HS-27A (cell line): Measurements from ENCODE around the gene PVR.
"Not testable (repeated sequence)": the region's sequence is repeated elsewhere in the genome, so short reads cannot be mapped to it uniquely, and the experiment has no call there.

Experiments
- DNase-seq: peaks from one replicate; pipeline ENCODE4 v3.0.0-alpha.2; 2012; ENCODE audit warnings: low read depth, missing footprints

The PVR gene

GRCh38 chr19:44645407-44646048, 1.8 kb downstream of the PVR start:
- no peak for DNase-seq

GRCh38 chr19:44646049-44646416, 2.3 kb downstream of the PVR start:
- DNase-seq, result no peak

GRCh38 chr19:44647144-44647543, 3.4 kb downstream of the PVR start:
- no peak for DNase-seq

- no peak for DNase-seq
Measured at GRCh38 chr19:44648631-44649251, 5.0 kb downstream of the PVR start.

- no peak for DNase-seq
Measured at GRCh38 chr19:44649578-44650145, 6.0 kb downstream of the PVR start.

- no peak for DNase-seq
Measured at GRCh38 chr19:44653343-44653742, 9.6 kb downstream of the PVR start.

- no peak for DNase-seq
Measured at GRCh38 chr19:44653977-44654774, 10.5 kb downstream of the PVR start.

GRCh38 chr19:44657211-44657921, 13.7 kb downstream of the PVR start:
- DNase-seq, result no peak

- DNase-seq, result no peak
Measured at GRCh38 chr19:44658069-44658733, 14.5 kb downstream of the PVR start.

- no peak for DNase-seq
Measured at GRCh38 chr19:44660081-44660480, 16.4 kb downstream of the PVR start.

GRCh38 chr19:44661205-44661604, 17.5 kb downstream of the PVR start:
- no peak for DNase-seq

GRCh38 chr19:44661904-44662303, 18.2 kb downstream of the PVR start:
- DNase-seq, result no peak

- DNase-seq, result no peak
Measured at GRCh38 chr19:44662691-44663385, 19.1 kb downstream of the PVR start.

- DNase-seq, result no peak
Measured at GRCh38 chr19:44663996-44664395, 20.3 kb downstream of the PVR start.

GRCh38 chr19:44664976-44665375, 21.3 kb downstream of the PVR start:
- DNase-seq, result no peak

- no peak for DNase-seq
Measured at GRCh38 chr19:44666852-44667556, 23.3 kb downstream of the PVR start.

- DNase-seq, result no peak
Measured at GRCh38 chr19:44668985-44669764, 25.5 kb downstream of the PVR start.

- not testable (repeated sequence) for DNase-seq
Measured at GRCh38 chr19:44670027-44670426, 26.3 kb downstream of the PVR start.

GRCh38 chr19:44671400-44671799, 27.7 kb downstream of the PVR start, which contains the start of gene CEACAM19:
Gene CEACAM19 (plus strand): TSS chr19:44671482. CDS start chr19:44671932, 450 bp downstream.
- no peak for DNase-seq

GRCh38 chr19:44672226-44672625, 28.5 kb downstream of the PVR start:
- no peak for DNase-seq
